ENCODE data around the gene CNOT3. TPM values are rescaled to one million over a fixed set of nuclear protein-coding genes. Genes with fewer than 3 reads are reported as not detected.
A peak's percentile ranks its signal among the peaks of the same experiment; 100 is the strongest.

CNOT3 gene
- total and polyA plus RNA-seq, 9 of the 15 experiments (the other 6 are each of a cell fraction or from before 2014, with no cell fraction given) = 0.27 to 60.4 (median 9.9) TPM

DNA sequence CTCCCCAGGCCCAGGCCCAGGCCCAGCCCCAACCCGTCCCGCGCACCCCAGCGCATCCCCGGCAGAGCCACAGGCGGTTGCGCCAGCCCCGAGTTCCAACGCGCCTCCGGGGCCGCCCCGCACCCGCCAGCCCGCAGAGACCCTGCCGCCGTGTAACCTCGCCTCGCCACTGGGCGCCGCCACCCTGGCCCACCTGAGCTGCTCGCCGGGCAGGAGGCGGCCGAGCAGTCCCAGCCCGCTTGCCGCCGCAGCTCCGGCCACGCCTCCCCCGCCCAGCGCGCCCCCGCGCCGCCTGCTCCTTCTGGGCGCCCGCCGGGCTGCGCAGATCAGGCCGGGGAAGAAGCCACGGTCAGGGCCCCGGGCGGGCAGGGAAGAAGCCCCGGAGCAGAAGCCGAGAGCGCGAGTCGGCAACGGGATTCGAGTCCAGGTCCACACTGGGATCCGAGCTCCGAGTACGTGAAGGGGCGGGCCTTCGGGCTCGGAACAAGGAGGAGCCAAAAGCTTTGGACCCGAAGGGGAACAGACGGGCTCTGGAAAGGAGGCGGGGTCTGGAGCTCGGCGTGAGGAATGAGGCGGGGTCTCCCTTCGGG is 51.7 kb downstream of the CNOT3 start, which contains the start of gene MBOAT7 (continued):
- TF ChIP-seq, protein P1, sequence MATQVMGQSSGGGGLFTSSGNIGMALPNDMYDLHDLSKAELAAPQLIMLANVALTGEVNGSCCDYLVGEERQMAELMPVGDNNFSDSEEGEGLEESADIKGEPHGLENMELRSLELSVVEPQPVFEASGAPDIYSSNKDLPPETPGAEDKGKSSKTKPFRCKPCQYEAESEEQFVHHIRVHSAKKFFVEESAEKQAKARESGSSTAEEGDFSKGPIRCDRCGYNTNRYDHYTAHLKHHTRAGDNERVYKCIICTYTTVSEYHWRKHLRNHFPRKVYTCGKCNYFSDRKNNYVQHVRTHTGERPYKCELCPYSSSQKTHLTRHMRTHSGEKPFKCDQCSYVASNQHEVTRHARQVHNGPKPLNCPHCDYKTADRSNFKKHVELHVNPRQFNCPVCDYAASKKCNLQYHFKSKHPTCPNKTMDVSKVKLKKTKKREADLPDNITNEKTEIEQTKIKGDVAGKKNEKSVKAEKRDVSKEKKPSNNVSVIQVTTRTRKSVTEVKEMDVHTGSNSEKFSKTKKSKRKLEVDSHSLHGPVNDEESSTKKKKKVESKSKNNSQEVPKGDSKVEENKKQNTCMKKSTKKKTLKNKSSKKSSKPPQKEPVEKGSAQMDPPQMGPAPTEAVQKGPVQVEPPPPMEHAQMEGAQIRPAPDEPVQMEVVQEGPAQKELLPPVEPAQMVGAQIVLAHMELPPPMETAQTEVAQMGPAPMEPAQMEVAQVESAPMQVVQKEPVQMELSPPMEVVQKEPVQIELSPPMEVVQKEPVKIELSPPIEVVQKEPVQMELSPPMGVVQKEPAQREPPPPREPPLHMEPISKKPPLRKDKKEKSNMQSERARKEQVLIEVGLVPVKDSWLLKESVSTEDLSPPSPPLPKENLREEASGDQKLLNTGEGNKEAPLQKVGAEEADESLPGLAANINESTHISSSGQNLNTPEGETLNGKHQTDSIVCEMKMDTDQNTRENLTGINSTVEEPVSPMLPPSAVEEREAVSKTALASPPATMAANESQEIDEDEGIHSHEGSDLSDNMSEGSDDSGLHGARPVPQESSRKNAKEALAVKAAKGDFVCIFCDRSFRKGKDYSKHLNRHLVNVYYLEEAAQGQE (IDR thresholded peaks at IDR 0.05; ENCODE audit: borderline replicate concordance) = peak; percentile 24; the same call in 1 of the 2 replicates
- TF ChIP-seq, protein P1 (CRISPR knock-in tag; IDR thresholded peaks at IDR 0.05; ENCODE audit: low read depth) = peak; percentile 47; the same call in 1 of the 2 replicates
- TF ChIP-seq HDAC8 (tag; IDR thresholded peaks at IDR 0.05) (0 out of 2 replicates have a peak, but pooled peaks have one; percentile 66), ZNF282 (CRISPR knock-in tag; IDR thresholded peaks at IDR 0.05) (0 out of 2 replicates have a peak, but pooled peaks have one; percentile 30), SOX6 (IDR thresholded peaks at IDR 0.05) (0 out of 2 replicates have a peak, but pooled peaks have one; percentile 18), ZZZ3 (IDR thresholded peaks at IDR 0.05) (no peak)
- TF ChIP-seq, protein P2, sequence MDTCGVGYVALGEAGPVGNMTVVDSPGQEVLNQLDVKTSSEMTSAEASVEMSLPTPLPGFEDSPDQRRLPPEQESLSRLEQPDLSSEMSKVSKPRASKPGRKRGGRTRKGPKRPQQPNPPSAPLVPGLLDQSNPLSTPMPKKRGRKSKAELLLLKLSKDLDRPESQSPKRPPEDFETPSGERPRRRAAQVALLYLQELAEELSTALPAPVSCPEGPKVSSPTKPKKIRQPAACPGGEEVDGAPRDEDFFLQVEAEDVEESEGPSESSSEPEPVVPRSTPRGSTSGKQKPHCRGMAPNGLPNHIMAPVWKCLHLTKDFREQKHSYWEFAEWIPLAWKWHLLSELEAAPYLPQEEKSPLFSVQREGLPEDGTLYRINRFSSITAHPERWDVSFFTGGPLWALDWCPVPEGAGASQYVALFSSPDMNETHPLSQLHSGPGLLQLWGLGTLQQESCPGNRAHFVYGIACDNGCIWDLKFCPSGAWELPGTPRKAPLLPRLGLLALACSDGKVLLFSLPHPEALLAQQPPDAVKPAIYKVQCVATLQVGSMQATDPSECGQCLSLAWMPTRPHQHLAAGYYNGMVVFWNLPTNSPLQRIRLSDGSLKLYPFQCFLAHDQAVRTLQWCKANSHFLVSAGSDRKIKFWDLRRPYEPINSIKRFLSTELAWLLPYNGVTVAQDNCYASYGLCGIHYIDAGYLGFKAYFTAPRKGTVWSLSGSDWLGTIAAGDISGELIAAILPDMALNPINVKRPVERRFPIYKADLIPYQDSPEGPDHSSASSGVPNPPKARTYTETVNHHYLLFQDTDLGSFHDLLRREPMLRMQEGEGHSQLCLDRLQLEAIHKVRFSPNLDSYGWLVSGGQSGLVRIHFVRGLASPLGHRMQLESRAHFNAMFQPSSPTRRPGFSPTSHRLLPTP (IDR thresholded peaks at IDR 0.05; ENCODE audit: borderline replicate concordance, extremely low read depth, insufficient read length) = peak; percentile 18
- TF ChIP-seq, protein P3, sequence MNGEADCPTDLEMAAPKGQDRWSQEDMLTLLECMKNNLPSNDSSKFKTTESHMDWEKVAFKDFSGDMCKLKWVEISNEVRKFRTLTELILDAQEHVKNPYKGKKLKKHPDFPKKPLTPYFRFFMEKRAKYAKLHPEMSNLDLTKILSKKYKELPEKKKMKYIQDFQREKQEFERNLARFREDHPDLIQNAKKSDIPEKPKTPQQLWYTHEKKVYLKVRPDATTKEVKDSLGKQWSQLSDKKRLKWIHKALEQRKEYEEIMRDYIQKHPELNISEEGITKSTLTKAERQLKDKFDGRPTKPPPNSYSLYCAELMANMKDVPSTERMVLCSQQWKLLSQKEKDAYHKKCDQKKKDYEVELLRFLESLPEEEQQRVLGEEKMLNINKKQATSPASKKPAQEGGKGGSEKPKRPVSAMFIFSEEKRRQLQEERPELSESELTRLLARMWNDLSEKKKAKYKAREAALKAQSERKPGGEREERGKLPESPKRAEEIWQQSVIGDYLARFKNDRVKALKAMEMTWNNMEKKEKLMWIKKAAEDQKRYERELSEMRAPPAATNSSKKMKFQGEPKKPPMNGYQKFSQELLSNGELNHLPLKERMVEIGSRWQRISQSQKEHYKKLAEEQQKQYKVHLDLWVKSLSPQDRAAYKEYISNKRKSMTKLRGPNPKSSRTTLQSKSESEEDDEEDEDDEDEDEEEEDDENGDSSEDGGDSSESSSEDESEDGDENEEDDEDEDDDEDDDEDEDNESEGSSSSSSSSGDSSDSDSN (IDR thresholded peaks at IDR 0.05; ENCODE audit: borderline replicate concordance in 1 of 2, low read depth in 2 of 2, low read length in 2 of 2) = peak; percentile 66 to 85; a peak in 2 of 4 replicates
- TF ChIP-seq, protein P4, sequence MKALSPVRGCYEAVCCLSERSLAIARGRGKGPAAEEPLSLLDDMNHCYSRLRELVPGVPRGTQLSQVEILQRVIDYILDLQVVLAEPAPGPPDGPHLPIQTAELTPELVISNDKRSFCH (CRISPR knock-in tag; IDR thresholded peaks at IDR 0.05) = no peak
- TF ChIP-seq, protein P4 (tag; IDR thresholded peaks at IDR 0.05) = 0 out of 2 replicates have a peak, but pooled peaks have one; percentile 43
- TF ChIP-seq, protein P5, sequence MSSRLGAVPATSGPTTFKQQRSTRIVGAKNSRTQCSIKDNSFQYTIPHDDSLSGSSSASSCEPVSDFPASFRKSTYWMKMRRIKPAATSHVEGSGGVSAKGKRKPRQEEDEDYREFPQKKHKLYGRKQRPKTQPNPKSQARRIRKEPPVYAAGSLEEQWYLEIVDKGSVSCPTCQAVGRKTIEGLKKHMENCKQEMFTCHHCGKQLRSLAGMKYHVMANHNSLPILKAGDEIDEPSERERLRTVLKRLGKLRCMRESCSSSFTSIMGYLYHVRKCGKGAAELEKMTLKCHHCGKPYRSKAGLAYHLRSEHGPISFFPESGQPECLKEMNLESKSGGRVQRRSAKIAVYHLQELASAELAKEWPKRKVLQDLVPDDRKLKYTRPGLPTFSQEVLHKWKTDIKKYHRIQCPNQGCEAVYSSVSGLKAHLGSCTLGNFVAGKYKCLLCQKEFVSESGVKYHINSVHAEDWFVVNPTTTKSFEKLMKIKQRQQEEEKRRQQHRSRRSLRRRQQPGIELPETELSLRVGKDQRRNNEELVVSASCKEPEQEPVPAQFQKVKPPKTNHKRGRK (tag; IDR thresholded peaks at IDR 0.05) = no peak

Measured in K562 (cell line).